Fibroblast of gingiva (primary cell): ENCODE data around the gene CASP1.
A peak's percentile ranks its signal among the peaks of the same experiment; 100 is the strongest.
"Not testable (repeated sequence)": the region's sequence is repeated elsewhere in the genome, so short reads cannot be mapped to it uniquely, and the experiment has no call there.

Experiments used
- DNase-seq: peaks from one replicate; pipeline ENCODE4 v3.0.0-alpha.2; 2011; ENCODE audit warnings: low read depth

The CASP1 gene

DNA sequence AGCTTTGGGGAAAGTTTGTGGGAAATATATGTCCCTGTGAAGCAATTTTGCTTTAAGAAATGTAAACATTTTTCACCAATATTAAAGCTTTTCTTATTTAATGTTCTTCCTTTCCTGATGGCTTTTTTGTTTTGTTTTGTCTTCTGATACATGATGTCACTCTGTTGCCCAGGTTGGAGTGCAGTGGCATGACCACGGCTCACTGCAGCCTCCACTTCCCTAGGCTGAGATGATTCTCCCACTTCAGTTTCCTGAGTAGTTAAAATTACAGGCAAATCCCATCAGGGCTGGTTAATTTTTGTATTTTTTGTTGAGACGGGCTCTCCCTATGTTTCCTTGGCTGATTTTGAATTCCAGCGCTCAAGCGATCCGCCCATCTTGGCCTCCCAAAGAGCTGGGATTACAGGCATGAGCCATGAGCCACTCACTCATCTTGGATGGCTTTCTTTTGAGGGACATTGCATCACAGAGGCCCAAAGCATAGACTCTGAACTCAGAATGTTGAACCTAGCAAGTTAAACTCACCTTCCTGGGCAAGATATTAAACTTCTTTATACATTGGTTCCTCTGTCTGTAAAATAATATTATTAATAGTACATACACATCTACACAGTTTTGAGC, 10.8 kb upstream of the CASP1 start:
- DNase-seq, result peak; percentile 49

- peak; percentile 58 for DNase-seq
Measured at GRCh38 chr11:105044557-105045524, 9.9 kb upstream of the CASP1 start, which contains the start of gene CARD16. Gene CARD16 (minus strand): TSS chr11:105045335. CDS start chr11:105045297, 38 bp downstream.

- DNase-seq, result no peak
Measured at GRCh38 chr11:105042178-105042577, 7.2 kb upstream of the CASP1 start.

GRCh38 chr11:105040703-105041102, 5.8 kb upstream of the CASP1 start:
- no peak for DNase-seq

- DNase-seq, result not testable (repeated sequence)
Measured at GRCh38 chr11:105034388-105034787, 556 bp downstream of the CASP1 start.

DNA sequence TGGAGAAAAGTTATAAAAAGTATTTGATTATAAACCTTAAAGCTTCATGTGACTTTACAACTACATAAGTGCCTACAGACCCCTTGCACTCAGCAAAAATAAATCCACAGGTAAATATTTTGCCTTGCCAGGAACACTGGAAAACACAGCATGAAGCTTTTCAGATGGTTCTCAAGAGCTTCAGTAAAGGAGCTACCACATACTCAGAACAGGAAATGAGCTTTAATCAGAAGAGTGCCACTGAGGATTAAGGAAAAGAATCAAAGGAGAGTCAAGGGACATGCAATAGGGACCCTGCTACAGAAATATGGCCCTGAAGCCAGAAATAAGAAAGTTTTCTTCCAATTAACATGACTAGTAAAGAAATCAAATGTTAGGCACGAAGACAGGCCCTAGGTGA, 1.2 kb downstream of the CASP1 start:
- no peak for DNase-seq

DNA sequence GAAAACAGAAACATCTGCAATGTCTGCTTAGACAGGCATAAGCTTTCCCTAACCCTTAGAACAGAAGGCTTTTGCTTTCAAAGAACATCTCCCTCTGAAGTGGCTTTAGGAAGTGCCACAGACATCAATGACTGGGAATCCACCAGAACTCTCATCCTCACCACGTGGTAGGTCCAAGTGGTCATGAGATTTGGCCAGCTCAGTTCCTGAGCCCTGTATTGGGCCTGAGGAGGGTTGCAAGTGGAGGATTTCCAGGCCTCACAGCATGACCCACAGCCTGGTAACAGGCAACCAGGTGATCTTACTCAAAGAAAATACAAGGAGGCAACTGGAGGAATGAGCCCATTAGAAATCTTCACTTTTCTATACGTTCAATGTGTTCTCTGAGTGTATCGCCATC, 1.6 kb downstream of the CASP1 start:
- DNase-seq, result no peak

- no peak for DNase-seq
Measured at GRCh38 chr11:105032495-105032894, 2.4 kb downstream of the CASP1 start.

DNA sequence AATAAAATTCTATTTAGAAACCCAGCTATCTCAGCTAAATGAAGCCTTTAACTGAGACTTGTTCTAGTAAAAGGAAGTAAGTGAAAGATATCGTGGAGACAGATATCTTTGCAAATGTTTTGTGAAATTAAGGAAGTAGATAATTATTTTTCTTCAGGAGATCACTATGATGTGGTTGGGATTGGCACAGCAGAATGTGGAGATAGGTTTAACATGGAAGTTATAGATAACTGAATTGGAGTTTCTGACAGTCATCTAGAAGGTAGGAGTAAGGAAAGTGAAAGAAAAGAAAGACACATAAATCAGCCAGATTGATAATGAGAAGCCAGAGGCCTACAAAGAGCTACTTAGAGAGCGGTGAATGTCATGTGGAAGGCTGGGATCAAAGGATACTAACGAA, 7.3 kb downstream of the CASP1 start:
- DNase-seq, result no peak

- no peak for DNase-seq
Measured at GRCh38 chr11:105024394-105024793, 10.6 kb downstream of the CASP1 start.

DNA sequence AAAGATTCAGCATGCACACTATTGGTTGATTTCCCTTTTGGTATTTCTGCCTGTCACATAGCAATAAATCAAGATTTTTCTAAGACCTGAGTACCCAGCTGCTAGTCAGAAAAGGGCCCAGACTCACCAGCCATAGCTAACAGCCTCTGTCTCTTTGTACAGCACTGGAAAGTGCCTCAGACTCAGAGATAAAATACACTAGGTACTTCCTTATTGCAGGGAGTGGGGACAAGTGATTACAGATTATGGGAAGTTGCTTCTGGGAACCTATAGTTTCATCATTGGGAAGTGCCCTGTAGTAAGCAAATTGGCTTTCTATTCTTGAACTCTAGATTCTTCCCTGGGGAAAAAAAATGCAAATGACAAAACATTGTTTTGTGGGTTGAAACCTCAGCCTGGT, 11.9 kb downstream of the CASP1 start, which contains the start of gene CASP5:
Gene CASP5, minus strand, starts transcription at position 166 of the 400 bp plus-strand sequence. Its CDS starts 32 bp downstream, at position 134.
- DNase-seq, result no peak

DNA sequence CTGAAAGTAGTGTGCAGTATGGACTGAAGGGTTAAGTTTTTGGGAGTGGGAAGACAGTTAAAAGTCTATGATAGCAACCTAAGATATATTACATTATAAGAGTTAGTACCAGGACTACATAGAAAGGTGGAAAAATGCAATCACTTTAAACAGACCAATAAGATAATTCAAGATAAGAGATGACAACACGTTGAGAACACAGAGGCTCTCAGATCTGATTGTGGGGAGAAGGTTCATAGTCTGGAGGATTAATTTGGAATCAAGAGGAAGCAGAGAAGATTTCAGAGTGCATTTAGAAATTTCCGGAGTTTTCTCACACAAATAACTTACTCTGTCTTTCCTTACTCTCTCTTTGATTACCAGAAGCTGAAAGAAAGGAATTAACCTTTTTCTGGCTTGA, 12.4 kb downstream of the CASP1 start:
- DNase-seq, result no peak

- no peak for DNase-seq
Measured at GRCh38 chr11:105007463-105007862, 27.5 kb downstream of the CASP1 start.

DNA sequence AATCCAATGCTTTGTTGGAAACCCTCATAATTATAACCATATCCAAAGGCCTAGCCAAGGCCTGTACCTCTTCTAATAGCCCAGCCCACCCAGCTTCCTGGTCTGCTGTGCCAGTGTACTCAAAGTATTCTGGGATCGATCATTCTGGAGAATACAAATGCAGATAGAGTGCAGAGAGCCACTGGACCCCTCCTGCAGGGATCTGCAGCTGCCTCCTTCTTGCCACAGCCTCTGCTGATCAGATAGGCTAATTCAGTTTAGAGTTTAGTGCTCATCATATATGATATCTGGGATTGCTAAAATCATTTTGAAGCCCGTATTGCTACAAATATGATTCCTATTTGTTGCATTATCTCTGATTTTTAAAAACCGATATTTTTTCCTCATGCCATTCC, 29.5 kb downstream of the CASP1 start:
- no peak for DNase-seq

GRCh38 chr11:105004021-105004420, 30.9 kb downstream of the CASP1 start:
- peak; percentile 72 for DNase-seq

DNA sequence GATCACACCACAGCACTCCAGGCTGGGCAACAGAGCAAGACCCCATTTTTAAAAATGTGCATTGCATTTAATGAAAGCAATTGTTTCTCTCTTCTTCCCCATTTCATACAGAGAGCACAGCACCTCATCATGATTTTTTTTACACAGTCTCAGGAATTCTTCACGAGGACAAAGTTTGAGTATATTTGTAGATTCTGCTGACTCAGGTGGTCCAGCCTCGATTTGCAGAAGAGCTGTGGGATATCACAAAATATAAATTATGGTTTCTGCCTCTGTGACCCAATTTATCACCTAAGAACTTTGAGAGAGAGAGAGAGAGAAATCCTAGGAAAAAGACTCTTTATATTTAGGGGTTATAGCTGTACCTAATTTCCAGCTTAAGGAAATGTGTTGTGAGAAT, 31.8 kb downstream of the CASP1 start:
- DNase-seq, result no peak

DNA sequence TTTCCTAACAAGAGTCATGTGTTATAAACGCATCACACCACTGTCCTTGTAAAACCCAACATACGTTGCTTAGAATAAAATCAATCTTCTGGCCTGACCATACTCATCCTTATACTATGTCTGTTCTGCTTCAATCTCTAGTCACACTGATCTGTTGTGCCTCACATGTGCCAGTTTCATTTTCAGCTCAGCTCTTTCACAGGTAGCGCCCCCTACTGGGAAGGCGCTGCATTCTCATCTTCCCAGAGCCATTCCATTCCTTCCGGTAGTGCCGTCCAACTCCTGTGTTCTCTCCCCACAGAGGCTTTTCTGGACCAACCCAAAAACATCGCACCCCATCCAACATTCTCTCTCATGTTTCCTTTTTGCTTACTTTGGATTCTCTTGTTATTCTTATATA, 34.1 kb downstream of the CASP1 start:
- DNase-seq, result no peak

GRCh38 chr11:105000167-105000566, 34.8 kb downstream of the CASP1 start:
- DNase-seq, result no peak

DNA sequence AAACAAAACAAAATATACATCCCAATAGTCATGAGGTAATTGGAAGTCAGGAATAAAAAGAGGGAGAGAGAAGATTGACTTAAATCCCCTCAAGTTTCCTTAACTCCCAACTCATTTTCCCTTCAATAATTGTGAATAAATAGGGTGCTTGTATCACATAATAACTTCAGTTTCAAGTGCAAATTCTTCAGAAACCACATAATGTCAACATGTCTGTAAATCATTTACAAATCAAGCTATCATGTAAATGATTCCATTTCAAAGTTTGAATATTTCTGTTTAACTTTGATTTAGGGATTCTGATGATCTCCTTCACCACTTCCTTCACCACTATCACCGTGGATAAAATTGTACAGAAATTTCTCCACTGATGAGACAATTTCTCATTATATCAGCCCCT, 35.2 kb downstream of the CASP1 start:
- no peak for DNase-seq

GRCh38 chr11:104997288-104997687, 37.7 kb downstream of the CASP1 start:
- no peak for DNase-seq

DNA sequence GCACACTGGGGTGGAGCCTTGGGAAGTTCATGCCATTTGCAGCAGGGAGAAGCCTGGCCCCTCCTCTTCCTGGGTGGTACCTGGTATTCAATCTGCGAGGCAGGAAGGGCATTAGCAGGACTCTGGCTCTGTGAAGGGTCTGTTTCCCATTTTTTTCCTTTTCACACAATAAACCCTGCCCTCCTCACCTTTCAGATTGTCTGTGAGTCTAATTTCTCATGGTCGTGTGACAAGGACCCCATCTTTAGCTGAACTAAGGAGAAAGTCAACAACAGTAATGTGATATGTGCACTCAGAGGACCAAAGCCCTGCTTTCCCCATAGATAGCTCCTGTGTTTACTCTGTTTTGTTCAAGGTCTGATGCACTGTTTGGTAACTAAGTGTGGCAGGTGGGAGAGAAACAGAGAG, 39.9 kb downstream of the CASP1 start:
- no peak for DNase-seq

DNA sequence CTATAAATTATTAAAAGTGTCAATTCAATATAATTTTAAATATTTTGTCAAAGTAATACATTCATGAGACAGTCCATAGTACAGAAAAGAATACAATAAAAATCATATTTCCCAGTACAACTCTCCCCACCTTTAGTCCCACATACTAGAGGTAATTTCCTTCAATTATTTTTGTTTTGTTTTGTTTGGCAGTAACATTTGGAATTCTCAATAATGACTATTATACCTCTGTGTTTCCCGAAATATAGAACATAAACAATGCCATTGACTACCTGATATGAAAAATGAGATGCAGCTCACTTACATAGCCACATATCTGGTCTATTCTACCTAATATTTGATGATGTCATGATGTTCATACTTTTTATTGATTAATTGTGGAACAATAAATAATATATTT, 42.2 kb downstream of the CASP1 start:
- DNase-seq, result no peak

DNA sequence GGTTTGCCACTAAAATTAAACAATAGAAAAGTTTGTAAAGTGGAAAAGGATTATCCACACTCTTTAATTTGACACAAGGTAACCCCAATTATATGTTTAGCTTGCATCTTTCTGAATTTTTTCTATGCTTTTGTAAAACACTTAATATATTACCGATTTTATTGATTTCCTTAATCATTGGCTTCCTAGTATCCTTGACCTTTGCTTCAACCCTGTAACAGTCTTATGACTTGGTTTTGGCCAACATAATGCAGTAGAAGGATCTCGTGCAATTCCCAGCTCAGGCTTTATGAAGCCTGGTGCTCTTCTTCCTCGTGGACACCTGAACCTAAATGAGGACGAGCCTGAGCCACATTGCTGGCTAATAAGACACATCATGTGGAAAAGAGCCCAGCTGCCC, 43.0 kb downstream of the CASP1 start:
- no peak for DNase-seq
